ENCODE results near the gene RBP3. TPM values are rescaled to one million over a fixed set of nuclear protein-coding genes. Genes with fewer than 3 reads are reported as not detected.

RBP3 gene
- polyA plus RNA-seq, 1 donor from 2014 or later, result not detected

DNA sequence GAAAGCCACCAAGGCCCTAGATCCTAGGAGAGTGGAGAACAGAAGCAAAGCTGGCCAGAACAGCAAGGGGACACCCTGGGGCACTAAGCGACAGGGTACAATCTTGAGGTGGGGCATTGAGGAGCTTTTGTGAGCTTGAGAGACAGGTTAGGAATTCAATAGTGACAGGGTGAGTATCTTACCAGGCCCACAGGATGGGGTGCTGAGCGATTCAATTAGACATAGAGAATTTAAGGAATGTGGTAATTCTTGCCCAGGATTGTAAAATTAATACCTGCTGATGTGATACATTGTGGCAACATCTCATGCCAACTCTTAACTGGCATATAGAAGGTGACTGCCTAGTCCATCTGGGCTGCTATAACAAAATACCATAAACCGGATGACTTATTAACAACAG, 14.0 kb downstream of the RBP3 start:
- H3K9me3 ChIP-seq (ENCODE audit: low read length), result no peaks in the 10 kb centered on the region
- H3F3A ChIP-seq (ENCODE audit: insufficient read depth, low read length, poor library complexity, severe bottlenecking), result no peaks in the 10 kb centered on the region
- H2AFZ ChIP-seq (ENCODE audit: low read depth, low read length), result no peak overlapping the region
- H3K27me3 ChIP-seq (ENCODE audit: insufficient read depth, low read depth, low read length), result no peaks in the 10 kb centered on the region
- no peaks in the 10 kb centered on the region for H3K36me3 ChIP-seq (ENCODE audit: insufficient read depth, low read length)
- H3K79me2 ChIP-seq (replicated peaks; ENCODE audit: insufficient read depth, low read length), result no peaks in the 10 kb centered on the region
- H3K4me3 ChIP-seq (ENCODE audit: low read length), result no peak overlapping the region
- no peaks in the 10 kb centered on the region for H4K20me1 ChIP-seq (ENCODE audit: insufficient read depth)
- TF ChIP-seq, protein P1, sequence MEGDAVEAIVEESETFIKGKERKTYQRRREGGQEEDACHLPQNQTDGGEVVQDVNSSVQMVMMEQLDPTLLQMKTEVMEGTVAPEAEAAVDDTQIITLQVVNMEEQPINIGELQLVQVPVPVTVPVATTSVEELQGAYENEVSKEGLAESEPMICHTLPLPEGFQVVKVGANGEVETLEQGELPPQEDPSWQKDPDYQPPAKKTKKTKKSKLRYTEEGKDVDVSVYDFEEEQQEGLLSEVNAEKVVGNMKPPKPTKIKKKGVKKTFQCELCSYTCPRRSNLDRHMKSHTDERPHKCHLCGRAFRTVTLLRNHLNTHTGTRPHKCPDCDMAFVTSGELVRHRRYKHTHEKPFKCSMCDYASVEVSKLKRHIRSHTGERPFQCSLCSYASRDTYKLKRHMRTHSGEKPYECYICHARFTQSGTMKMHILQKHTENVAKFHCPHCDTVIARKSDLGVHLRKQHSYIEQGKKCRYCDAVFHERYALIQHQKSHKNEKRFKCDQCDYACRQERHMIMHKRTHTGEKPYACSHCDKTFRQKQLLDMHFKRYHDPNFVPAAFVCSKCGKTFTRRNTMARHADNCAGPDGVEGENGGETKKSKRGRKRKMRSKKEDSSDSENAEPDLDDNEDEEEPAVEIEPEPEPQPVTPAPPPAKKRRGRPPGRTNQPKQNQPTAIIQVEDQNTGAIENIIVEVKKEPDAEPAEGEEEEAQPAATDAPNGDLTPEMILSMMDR (IDR thresholded peaks at IDR 0.05; ENCODE audit: poor library complexity, severe bottlenecking), result no peak
- TF ChIP-seq POLR2AphosphoS5 (IDR thresholded peaks at IDR 0.05), result no peak
- TF ChIP-seq EZH2 (IDR thresholded peaks at IDR 0.05; ENCODE audit: borderline replicate concordance, insufficient read depth, low read length, poor library complexity, severe bottlenecking), result no peak
- TF ChIP-seq, protein P2, sequence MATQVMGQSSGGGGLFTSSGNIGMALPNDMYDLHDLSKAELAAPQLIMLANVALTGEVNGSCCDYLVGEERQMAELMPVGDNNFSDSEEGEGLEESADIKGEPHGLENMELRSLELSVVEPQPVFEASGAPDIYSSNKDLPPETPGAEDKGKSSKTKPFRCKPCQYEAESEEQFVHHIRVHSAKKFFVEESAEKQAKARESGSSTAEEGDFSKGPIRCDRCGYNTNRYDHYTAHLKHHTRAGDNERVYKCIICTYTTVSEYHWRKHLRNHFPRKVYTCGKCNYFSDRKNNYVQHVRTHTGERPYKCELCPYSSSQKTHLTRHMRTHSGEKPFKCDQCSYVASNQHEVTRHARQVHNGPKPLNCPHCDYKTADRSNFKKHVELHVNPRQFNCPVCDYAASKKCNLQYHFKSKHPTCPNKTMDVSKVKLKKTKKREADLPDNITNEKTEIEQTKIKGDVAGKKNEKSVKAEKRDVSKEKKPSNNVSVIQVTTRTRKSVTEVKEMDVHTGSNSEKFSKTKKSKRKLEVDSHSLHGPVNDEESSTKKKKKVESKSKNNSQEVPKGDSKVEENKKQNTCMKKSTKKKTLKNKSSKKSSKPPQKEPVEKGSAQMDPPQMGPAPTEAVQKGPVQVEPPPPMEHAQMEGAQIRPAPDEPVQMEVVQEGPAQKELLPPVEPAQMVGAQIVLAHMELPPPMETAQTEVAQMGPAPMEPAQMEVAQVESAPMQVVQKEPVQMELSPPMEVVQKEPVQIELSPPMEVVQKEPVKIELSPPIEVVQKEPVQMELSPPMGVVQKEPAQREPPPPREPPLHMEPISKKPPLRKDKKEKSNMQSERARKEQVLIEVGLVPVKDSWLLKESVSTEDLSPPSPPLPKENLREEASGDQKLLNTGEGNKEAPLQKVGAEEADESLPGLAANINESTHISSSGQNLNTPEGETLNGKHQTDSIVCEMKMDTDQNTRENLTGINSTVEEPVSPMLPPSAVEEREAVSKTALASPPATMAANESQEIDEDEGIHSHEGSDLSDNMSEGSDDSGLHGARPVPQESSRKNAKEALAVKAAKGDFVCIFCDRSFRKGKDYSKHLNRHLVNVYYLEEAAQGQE (IDR thresholded peaks at IDR 0.05; ENCODE audit: borderline replicate concordance), result no peak
- TF ChIP-seq SMC3 (conservative IDR thresholded peaks at IDR 0.05; ENCODE audit: poor library complexity), result no peak
- no peak for TF ChIP-seq MXI1 (conservative IDR thresholded peaks at IDR 0.05; ENCODE audit: poor library complexity, severe bottlenecking)
- TF ChIP-seq TAF1 (IDR thresholded peaks at IDR 0.05; ENCODE audit: low read depth), result no peak
- no peak for TF ChIP-seq RAD21 (conservative IDR thresholded peaks at IDR 0.05)
- TF ChIP-seq EP300 (conservative IDR thresholded peaks at IDR 0.05; ENCODE audit: poor library complexity, severe bottlenecking), result no peak
- no peak overlapping the region for H3K4me2 ChIP-seq (ENCODE audit: low read length)
- H3K9me2 ChIP-seq (ENCODE audit: insufficient read depth, low read length), result no peaks in the 10 kb centered on the region
- H3K27ac ChIP-seq (ENCODE audit: low read length), result no peak overlapping the region
- no peak overlapping the region for H3K9ac ChIP-seq (ENCODE audit: low read length)

DNA sequence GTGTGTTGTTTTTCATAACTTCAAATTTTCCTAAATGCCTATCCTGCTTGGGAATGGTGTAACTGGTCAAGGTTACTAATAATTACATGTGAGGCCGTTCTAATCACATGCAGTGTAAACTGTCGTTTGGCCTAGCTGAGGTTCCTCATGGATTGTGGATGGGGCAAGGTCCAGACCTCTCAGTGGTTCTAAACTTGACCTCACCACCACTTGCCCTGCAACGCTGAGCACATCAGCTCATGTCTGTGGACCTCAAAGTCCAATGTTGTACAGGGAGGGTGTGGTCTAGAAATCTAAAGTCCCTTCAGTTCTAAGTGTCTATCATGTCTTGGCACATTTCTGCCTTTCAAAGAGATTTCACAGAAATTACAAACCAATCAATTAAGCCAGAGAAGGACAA, 15.6 kb downstream of the RBP3 start:
- Histone ChIP-seq H2AFZ (ENCODE audit: low read depth, low read length) (no peak overlapping the region), H3K9ac (ENCODE audit: low read length) (no peak overlapping the region), H3K36me3 (ENCODE audit: insufficient read depth, low read length) (no peaks in the 10 kb centered on the region), H3K79me2 (replicated peaks; ENCODE audit: insufficient read depth, low read length) (no peaks in the 10 kb centered on the region), H3K9me2 (ENCODE audit: insufficient read depth, low read length) (no peaks in the 10 kb centered on the region), H3K4me3 (ENCODE audit: low read length) (no peak overlapping the region), H3K9me3 (ENCODE audit: low read length) (no peaks in the 10 kb centered on the region), H3K27ac (ENCODE audit: low read length) (no peak overlapping the region), H4K20me1 (ENCODE audit: insufficient read depth) (no peaks in the 10 kb centered on the region), H3K4me2 (ENCODE audit: low read length) (no peak overlapping the region), H3F3A (ENCODE audit: insufficient read depth, low read length, poor library complexity, severe bottlenecking) (no peaks in the 10 kb centered on the region), H3K27me3 (ENCODE audit: insufficient read depth, low read depth, low read length) (no peaks in the 10 kb centered on the region)
- TF ChIP-seq, protein P2 (IDR thresholded peaks at IDR 0.05; ENCODE audit: borderline replicate concordance), result no peak
- no peak for TF ChIP-seq SMC3 (conservative IDR thresholded peaks at IDR 0.05; ENCODE audit: poor library complexity)
- no peak for TF ChIP-seq EZH2 (IDR thresholded peaks at IDR 0.05; ENCODE audit: borderline replicate concordance, insufficient read depth, low read length, poor library complexity, severe bottlenecking)
- TF ChIP-seq, protein P1 (IDR thresholded peaks at IDR 0.05; ENCODE audit: poor library complexity, severe bottlenecking), result no peak
- no peak for TF ChIP-seq MXI1 (conservative IDR thresholded peaks at IDR 0.05; ENCODE audit: poor library complexity, severe bottlenecking)
- TF ChIP-seq EP300 (conservative IDR thresholded peaks at IDR 0.05; ENCODE audit: poor library complexity, severe bottlenecking), result no peak
- TF ChIP-seq RAD21 (conservative IDR thresholded peaks at IDR 0.05), result no peak
- no peak for TF ChIP-seq POLR2AphosphoS5 (IDR thresholded peaks at IDR 0.05)
- no peak for TF ChIP-seq TAF1 (IDR thresholded peaks at IDR 0.05; ENCODE audit: low read depth)

Measured in neural cell (in vitro differentiated cells).